ENCODE data around the gene FOXL1.

FOXL1 gene

GRCh38 chr16:86602521-86602920, 24.2 kb downstream of the FOXL1 start:
- no peak for TF ChIP-seq EZH2phosphoT487 (IDR thresholded peaks at IDR 0.05; ENCODE audit: borderline replicate concordance, low read length)
- TF ChIP-seq CTCF (IDR thresholded peaks at IDR 0.05; ENCODE audit: low read depth, low read length, poor library complexity, severe bottlenecking) = no peak
- H3K4me1 ChIP-seq (ENCODE audit: control insufficient read depth, low read length) = no peaks in the 10 kb centered on the region
- no peaks in the 10 kb centered on the region for H3F3A ChIP-seq (ENCODE audit: control insufficient read depth, insufficient read depth)
- H3K36me3 ChIP-seq (ENCODE audit: control insufficient read depth, low read length) = no peaks in the 10 kb centered on the region
- no peaks in the 10 kb centered on the region for H3K79me2 ChIP-seq (ENCODE audit: control insufficient read depth, low read length)
- no peak overlapping the region for H3K27ac ChIP-seq (ENCODE audit: low read depth, low read length)
- no peaks in the 10 kb centered on the region for H3K9me3 ChIP-seq (ENCODE audit: control insufficient read depth, insufficient read depth, low read length)
- no peak overlapping the region for H3K4me3 ChIP-seq (ENCODE audit: low read length)
- H3K4me2 ChIP-seq (ENCODE audit: low read length) = no peak overlapping the region
- no peaks in the 10 kb centered on the region for H3K27me3 ChIP-seq (ENCODE audit: control insufficient read depth, low read length)
- H4K20me1 ChIP-seq (ENCODE audit: control insufficient read depth, insufficient read depth, low read depth, low read length) = no peaks in the 10 kb centered on the region
- no peaks in the 10 kb centered on the region for H3K9me2 ChIP-seq (replicated peaks; ENCODE audit: control insufficient read depth, low read length)

GRCh38 chr16:86604436-86605193, 26.3 kb downstream of the FOXL1 start:
- Histone ChIP-seq H3F3A (ENCODE audit: control insufficient read depth, insufficient read depth) (no peaks in the 10 kb centered on the region), H3K79me2 (ENCODE audit: control insufficient read depth, low read length) (no peaks in the 10 kb centered on the region), H3K27me3 (ENCODE audit: control insufficient read depth, low read length) (no peaks in the 10 kb centered on the region), H3K4me3 (ENCODE audit: low read length) (no peak overlapping the region), H3K4me2 (ENCODE audit: low read length) (no peak overlapping the region), H3K4me1 (ENCODE audit: control insufficient read depth, low read length) (no peaks in the 10 kb centered on the region), H3K27ac (ENCODE audit: low read depth, low read length) (no peak overlapping the region), H3K9me2 (replicated peaks; ENCODE audit: control insufficient read depth, low read length) (no peaks in the 10 kb centered on the region), H3K9me3 (ENCODE audit: control insufficient read depth, insufficient read depth, low read length) (no peaks in the 10 kb centered on the region), H3K36me3 (ENCODE audit: control insufficient read depth, low read length) (no peaks in the 10 kb centered on the region), H4K20me1 (ENCODE audit: control insufficient read depth, insufficient read depth, low read depth, low read length) (no peaks in the 10 kb centered on the region)
- TF ChIP-seq CTCF (IDR thresholded peaks at IDR 0.05; ENCODE audit: low read depth, low read length, poor library complexity, severe bottlenecking) (no peak), EZH2phosphoT487 (IDR thresholded peaks at IDR 0.05; ENCODE audit: borderline replicate concordance, low read length) (no peak)

- Histone ChIP-seq H3K9me2 (replicated peaks; ENCODE audit: control insufficient read depth, low read length) (no peaks in the 10 kb centered on the region), H3K4me2 (ENCODE audit: low read length) (no peak overlapping the region), H3K36me3 (ENCODE audit: control insufficient read depth, low read length) (no peaks in the 10 kb centered on the region), H4K20me1 (ENCODE audit: control insufficient read depth, insufficient read depth, low read depth, low read length) (no peaks in the 10 kb centered on the region), H3K9me3 (ENCODE audit: control insufficient read depth, insufficient read depth, low read length) (no peaks in the 10 kb centered on the region), H3K79me2 (ENCODE audit: control insufficient read depth, low read length) (no peaks in the 10 kb centered on the region), H3F3A (ENCODE audit: control insufficient read depth, insufficient read depth) (no peaks in the 10 kb centered on the region), H3K27ac (ENCODE audit: low read depth, low read length) (no peak overlapping the region), H3K4me3 (ENCODE audit: low read length) (no peak overlapping the region), H3K27me3 (ENCODE audit: control insufficient read depth, low read length) (no peaks in the 10 kb centered on the region), H3K4me1 (ENCODE audit: control insufficient read depth, low read length) (no peaks in the 10 kb centered on the region)
- TF ChIP-seq CTCF (IDR thresholded peaks at IDR 0.05; ENCODE audit: low read depth, low read length, poor library complexity, severe bottlenecking) (no peak), EZH2phosphoT487 (IDR thresholded peaks at IDR 0.05; ENCODE audit: borderline replicate concordance, low read length) (no peak)
Observed at GRCh38 chr16:86605950-86606349, 27.6 kb downstream of the FOXL1 start.
